Keratinocyte (primary cell): ENCODE data around the gene KLHL36. TPM values are rescaled to one million over a fixed set of nuclear protein-coding genes. Genes with fewer than 3 reads are reported as not detected.

Experiments used
- DNase-seq: peaks from one replicate; pipeline ENCODE4 v3.0.0-alpha.2; 2011; ENCODE audit warnings: low read depth, missing footprints, low spot score
- FAIRE-seq: peaks from 2 replicates; lab custom pipeline; 2011; peaks lifted over from hg19 to GRCh38; lab: Jason Lieb, UNC
- H2AFZ ChIP-seq: 2 replicates; pipeline ENCODE4 v1.6.0; 2012; ENCODE audit warnings: low read length, control low read depth, inconsistent platforms; ENCODE audit not compliant: control insufficient read depth
- H3K27ac ChIP-seq: 2 replicates; pipeline ENCODE4 v1.5.1; 2011; ENCODE audit warnings: low read length; ENCODE audit not compliant: control insufficient read depth, insufficient read depth
- H3K27me3 ChIP-seq: 3 replicates; pipeline ENCODE4 v1.6.0; 2011; ENCODE audit warnings: low read length; ENCODE audit not compliant: control insufficient read depth, insufficient read depth; ENCODE audit errors: extremely low read depth
- H3K36me3 ChIP-seq, 2 experiments: 2 replicates in 1 of 2; 3 replicates in 1 of 2; pipeline ENCODE4 v1.5.1; 2011; ENCODE audit warnings: low read length in 2 of 2, mild to moderate bottlenecking in 1 of 2; ENCODE audit not compliant: control insufficient read depth in 2 of 2, insufficient read depth in 2 of 2; ENCODE audit errors: extremely low read depth in 1 of 2
- H3K4me1 ChIP-seq: 3 replicates; pipeline ENCODE4 v1.5.1; 2011; ENCODE audit warnings: low read length; ENCODE audit not compliant: control insufficient read depth, insufficient read depth; ENCODE audit errors: extremely low read depth
- H3K4me2 ChIP-seq: 3 replicates; pipeline ENCODE4 v1.6.0; 2011; ENCODE audit warnings: low read depth, low read length; ENCODE audit not compliant: control insufficient read depth, insufficient read depth; ENCODE audit errors: extremely low read depth
- H3K4me3 ChIP-seq, 3 experiments: fragments of 200-600 bp in 1 of 3; sonication (generic) in 1 of 3; 2 replicates in 2 of 3; 3 replicates in 1 of 3; pipeline ENCODE4 v1.5.1; 2011 to 2016; ENCODE audit warnings: low read length in 3 of 3, mild to moderate bottlenecking in 3 of 3, control low read depth in 2 of 3, inconsistent platforms in 1 of 3, low read depth in 1 of 3, mixed read lengths in 1 of 3, mixed run types in 1 of 3, moderate library complexity in 1 of 3; ENCODE audit not compliant: control insufficient read depth in 2 of 3, insufficient read depth in 2 of 3; ENCODE audit errors: extremely low read depth in 1 of 3
- H3K79me2 ChIP-seq: 2 replicates; pipeline ENCODE4 v1.6.0; 2012; ENCODE audit warnings: low read length; ENCODE audit not compliant: control insufficient read depth, insufficient read depth
- H3K9ac ChIP-seq: 3 replicates; pipeline ENCODE4 v1.6.0; 2011; ENCODE audit warnings: low read length; ENCODE audit not compliant: control insufficient read depth, insufficient read depth; ENCODE audit errors: extremely low read depth
- H3K9me1 ChIP-seq: 3 replicates; pipeline ENCODE4 v1.6.0; 2011; ENCODE audit warnings: low read length; ENCODE audit not compliant: control insufficient read depth, insufficient read depth; ENCODE audit errors: extremely low read depth
- H3K9me3 ChIP-seq: 2 replicates; pipeline ENCODE4 v1.5.1; 2012; ENCODE audit warnings: low read depth, low read length; ENCODE audit not compliant: control insufficient read depth
- H4K20me1 ChIP-seq: 3 replicates; pipeline ENCODE4 v1.6.0; 2011; ENCODE audit warnings: low read length; ENCODE audit not compliant: control insufficient read depth, insufficient read depth; ENCODE audit errors: extremely low read depth
- EZH2 ChIP-seq: IDR thresholded peaks from one replicate; pipeline ENCODE4 v1.6.1; 2012; ENCODE audit warnings: inconsistent platforms, mild to moderate bottlenecking, low read length, moderate library complexity
- dilution Hi-C: fragments of 300-500 bp; cut with MboI; formaldehyde crosslinking; loops from one replicate; pipeline ENCODE4 v1.7.0; 2020; ENCODE audit warnings: low sequenced_read_pairs; ENCODE audit not compliant: extremely low pct_ligation_motif_present
- polyA plus RNA-seq, 5 experiments: library from polyadenylated mRNA; depleted of rRNA in 3 of 5; stranded (reverse) in 3 of 5; stranded (forward) in 1 of 5; unstranded in 1 of 5; fragments of >200 nt; gene quantifications; 1 replicate in 1 of 5; 2 replicates in 3 of 5; 3 replicates in 1 of 5; pipeline versions ENCODE4 v1.2.1 to v1.2.3, GENCODE V29; 2011 to 2012; ENCODE audit warnings: missing spikeins in 2 of 5, low read depth in 1 of 5, low replicate concordance in 1 of 5
- TF ChIP-seq, protein P1 (sequence below), 3 experiments: IDR thresholded peaks in 1 of 3; conservative IDR thresholded peaks in 1 of 3; optimal IDR thresholded peaks in 1 of 3; 2 replicates in 2 of 3; 3 replicates in 1 of 3; pipeline versions ENCODE3 to v1.5.1; 2011; ENCODE audit warnings: low read length in 3 of 3, mild to moderate bottlenecking in 3 of 3, moderate library complexity in 2 of 3, control low read depth in 1 of 3, inconsistent platforms in 1 of 3; ENCODE audit not compliant: insufficient read depth in 2 of 3; ENCODE audit errors: extremely low read depth in 1 of 3

The KLHL36 gene
- polyA plus RNA-seq, 1 donor (not counting 4 experiments of a cell fraction or from before 2014, with no cell fraction given), result 27.5 TPM

GRCh38 chr16:84665359-84665758 lies 17.0 kb downstream of the KLHL36 start:
- Histone ChIP-seq H3K27me3 (no peaks in the 10 kb centered on the region), H3K4me3 (no peak overlapping the region), H3K36me3 (peaks cover 27 to 29% of the 10 kb centered on the region in 2 experiments), H3K27ac (no peak overlapping the region), H3K4me2 (no peak overlapping the region), H3K9me1 (no peaks in the 10 kb centered on the region), H3K79me2 (no peaks in the 10 kb centered on the region), H3K4me1 (no peaks in the 10 kb centered on the region), H2AFZ (no peak overlapping the region), H4K20me1 (no peaks in the 10 kb centered on the region), H3K9ac (no peak overlapping the region), H3K9me3 (no peaks in the 10 kb centered on the region)
- dilution Hi-C loops, result no loop called here
- no peak for FAIRE-seq
- TF ChIP-seq, protein P1, sequence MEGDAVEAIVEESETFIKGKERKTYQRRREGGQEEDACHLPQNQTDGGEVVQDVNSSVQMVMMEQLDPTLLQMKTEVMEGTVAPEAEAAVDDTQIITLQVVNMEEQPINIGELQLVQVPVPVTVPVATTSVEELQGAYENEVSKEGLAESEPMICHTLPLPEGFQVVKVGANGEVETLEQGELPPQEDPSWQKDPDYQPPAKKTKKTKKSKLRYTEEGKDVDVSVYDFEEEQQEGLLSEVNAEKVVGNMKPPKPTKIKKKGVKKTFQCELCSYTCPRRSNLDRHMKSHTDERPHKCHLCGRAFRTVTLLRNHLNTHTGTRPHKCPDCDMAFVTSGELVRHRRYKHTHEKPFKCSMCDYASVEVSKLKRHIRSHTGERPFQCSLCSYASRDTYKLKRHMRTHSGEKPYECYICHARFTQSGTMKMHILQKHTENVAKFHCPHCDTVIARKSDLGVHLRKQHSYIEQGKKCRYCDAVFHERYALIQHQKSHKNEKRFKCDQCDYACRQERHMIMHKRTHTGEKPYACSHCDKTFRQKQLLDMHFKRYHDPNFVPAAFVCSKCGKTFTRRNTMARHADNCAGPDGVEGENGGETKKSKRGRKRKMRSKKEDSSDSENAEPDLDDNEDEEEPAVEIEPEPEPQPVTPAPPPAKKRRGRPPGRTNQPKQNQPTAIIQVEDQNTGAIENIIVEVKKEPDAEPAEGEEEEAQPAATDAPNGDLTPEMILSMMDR (optimal IDR thresholded peaks at IDR 0.05 in 1 of 3, IDR thresholded peaks at IDR 0.05 in 1 of 3, conservative IDR thresholded peaks at IDR 0.05 in 1 of 3; ENCODE audit: extremely low read depth in 1 of 3, insufficient read depth in 2 of 3, low read length in 3 of 3), result no peak
- TF ChIP-seq EZH2, result no peak
- DNase-seq, result no peak

DNA sequence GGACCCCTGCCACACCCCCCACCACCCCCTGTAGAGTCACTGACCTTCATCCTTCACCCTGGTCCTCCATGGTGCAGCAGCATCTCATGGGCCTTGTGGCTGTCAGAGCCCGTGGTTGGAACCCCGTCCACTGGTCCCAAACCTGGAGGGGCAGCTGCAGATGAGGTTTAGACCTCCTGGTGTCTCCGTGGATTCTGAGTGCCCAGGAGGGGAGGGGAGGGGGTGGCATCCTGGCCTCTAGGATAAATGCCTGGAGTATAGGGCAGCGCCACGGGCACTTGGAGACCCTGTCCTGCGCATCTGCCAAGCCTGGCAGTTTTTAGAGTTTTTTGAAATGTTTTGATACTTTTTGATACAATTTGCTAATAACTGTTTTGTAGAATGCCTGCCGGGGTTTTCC lies 17.5 kb downstream of the KLHL36 start:
- no peak overlapping the region for H3K9ac ChIP-seq
- DNase-seq, result no peak
- H3K4me2 ChIP-seq, result no peak overlapping the region
- H4K20me1 ChIP-seq, result no peaks in the 10 kb centered on the region
- H3K9me1 ChIP-seq, result no peaks in the 10 kb centered on the region
- TF ChIP-seq EZH2, result no peak
- TF ChIP-seq, protein P1 (optimal IDR thresholded peaks at IDR 0.05 in 1 of 3, IDR thresholded peaks at IDR 0.05 in 1 of 3, conservative IDR thresholded peaks at IDR 0.05 in 1 of 3; ENCODE audit: extremely low read depth in 1 of 3, insufficient read depth in 2 of 3, low read length in 3 of 3), result no peak
- H3K9me3 ChIP-seq, result no peaks in the 10 kb centered on the region
- H3K36me3 ChIP-seq, result peaks cover 26 to 29% of the 10 kb centered on the region in 2 experiments
- no peak overlapping the region for H2AFZ ChIP-seq
- H3K27me3 ChIP-seq, result no peaks in the 10 kb centered on the region
- dilution Hi-C loops, result no loop called here
- no peak for FAIRE-seq
- no peak overlapping the region for H3K27ac ChIP-seq
- H3K79me2 ChIP-seq, result no peaks in the 10 kb centered on the region
- no peak overlapping the region for H3K4me3 ChIP-seq
- no peaks in the 10 kb centered on the region for H3K4me1 ChIP-seq
